ENCODE results near the gene EIF4E1B. TPM values are rescaled to one million over a fixed set of nuclear protein-coding genes. Genes with fewer than 3 reads are reported as not detected.
"Not testable (repeated sequence)": the region's sequence is repeated elsewhere in the genome, so short reads cannot be mapped to it uniquely, and the experiment has no call there.

The EIF4E1B gene
- total RNA-seq, 1 donor from 2014 or later = not detected

DNA sequence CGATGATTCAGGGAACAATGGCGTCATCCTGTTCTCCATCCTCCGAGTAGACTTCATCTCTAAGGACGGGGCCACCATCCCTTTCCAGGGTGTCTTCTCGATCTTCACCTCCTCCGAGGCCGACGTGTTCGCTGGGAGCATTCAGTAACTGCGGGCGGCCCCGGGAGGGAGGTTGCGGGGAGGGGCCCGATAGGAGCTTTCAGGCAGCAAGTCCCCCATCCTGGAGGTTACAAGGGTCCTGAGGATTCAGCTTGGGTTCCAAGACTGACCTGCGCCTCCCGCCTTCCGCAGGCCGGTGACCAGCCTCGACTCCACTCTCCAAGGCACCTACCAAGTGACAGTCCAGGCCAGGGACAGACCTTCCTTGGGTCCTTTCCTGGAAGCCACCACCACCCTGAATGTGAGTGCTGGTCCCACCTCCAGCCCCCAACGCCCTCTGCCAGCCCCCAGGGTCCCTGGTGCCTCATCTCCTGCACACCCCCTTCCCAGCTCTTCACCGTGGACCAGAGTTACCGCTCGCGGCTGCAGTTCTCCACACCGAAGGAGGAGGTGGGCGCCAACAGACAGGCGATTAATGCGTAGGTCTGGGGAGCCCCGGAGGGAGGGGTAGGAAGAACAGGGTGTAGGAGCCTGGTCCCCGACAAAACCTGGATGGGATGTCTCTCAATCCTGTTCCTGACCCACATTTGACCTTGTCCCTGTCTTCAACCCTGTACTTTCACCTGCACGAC is 41.3 kb upstream of the EIF4E1B start:
- Histone ChIP-seq H3K4me3 (no peak overlapping the region), H3K36me3 (no peaks in the 10 kb centered on the region), H3K9me3 (peaks cover 10% of the 10 kb centered on the region), H3K27me3 (no peaks in the 10 kb centered on the region), H3K27ac (no peak overlapping the region), H3K4me1 (no peaks in the 10 kb centered on the region)
- ATAC-seq (no peak), DNase-seq (no peak)
- no peak for TF ChIP-seq CTCF (IDR thresholded peaks at IDR 0.05)
- intact Hi-C loops (cut with DNase I) = no loop called here

- ATAC-seq = no peak
- TF ChIP-seq CTCF (IDR thresholded peaks at IDR 0.05) = no peak
Measured at GRCh38 chr5:176590035-176590717, 40.3 kb upstream of the EIF4E1B start.

DNA sequence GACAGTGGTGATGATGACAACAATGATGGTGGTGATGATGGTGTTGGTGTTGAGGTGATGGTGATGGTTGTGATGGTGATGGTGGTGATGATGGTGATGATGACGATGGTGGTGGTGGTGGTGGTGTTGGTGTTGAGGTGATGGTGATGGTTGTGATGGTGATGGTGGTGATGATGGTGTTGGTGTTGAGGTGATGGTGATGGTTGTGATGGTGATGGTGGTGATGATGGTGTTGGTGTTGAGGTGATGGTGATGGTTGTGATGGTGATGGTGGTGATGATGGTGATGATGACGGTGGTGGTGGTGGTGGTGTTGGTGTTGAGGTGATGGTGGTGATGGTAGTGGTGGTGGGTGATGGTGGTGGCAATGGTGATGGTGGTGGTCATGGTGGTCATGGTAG is 38.8 kb upstream of the EIF4E1B start:
- H3K36me3 ChIP-seq; DNase-seq; H3K4me1 ChIP-seq; intact Hi-C loops (cut with DNase I); H3K4me3 ChIP-seq; H3K27ac ChIP-seq; H3K9me3 ChIP-seq; ATAC-seq: not testable (repeated sequence)
- peaks cover 10% of the 10 kb centered on the region for H3K27me3 ChIP-seq

More at GRCh38 chr5:176590035-176590717, 40.3 kb upstream of the EIF4E1B start:
- no peaks in the 10 kb centered on the region for H3K4me1 ChIP-seq
- H3K36me3 ChIP-seq = no peaks in the 10 kb centered on the region
- no peak overlapping the region for H3K27ac ChIP-seq
- intact Hi-C loops (cut with DNase I) = no loop called here
- H3K9me3 ChIP-seq = peaks cover 3% of the 10 kb centered on the region
- no peaks in the 10 kb centered on the region for H3K27me3 ChIP-seq
- no peak overlapping the region for H3K4me3 ChIP-seq
- no peak for DNase-seq

- no peak overlapping the region for H3K27ac ChIP-seq
- ATAC-seq = no peak
- no peaks in the 10 kb centered on the region for H3K4me1 ChIP-seq
- H3K4me3 ChIP-seq = no peak overlapping the region
- no peak for TF ChIP-seq CTCF (IDR thresholded peaks at IDR 0.05)
- no peak for DNase-seq
- peaks cover 13% of the 10 kb centered on the region for H3K27me3 ChIP-seq
- intact Hi-C loops (cut with DNase I) = no loop called here
- no peaks in the 10 kb centered on the region for H3K9me3 ChIP-seq
- H3K36me3 ChIP-seq = no peaks in the 10 kb centered on the region
Measured at GRCh38 chr5:176592573-176592972, 37.9 kb upstream of the EIF4E1B start.

GRCh38 chr5:176593273-176593869 is 37.1 kb upstream of the EIF4E1B start:
- H3K27me3 ChIP-seq = peaks cover 20% of the 10 kb centered on the region
- H3K4me1 ChIP-seq = no peaks in the 10 kb centered on the region
- DNase-seq (no peak), ATAC-seq (no peak)
- TF ChIP-seq CTCF (IDR thresholded peaks at IDR 0.05) = no peak
- intact Hi-C loops (cut with DNase I) = no loop called here
- no peak overlapping the region for H3K27ac ChIP-seq
- no peaks in the 10 kb centered on the region for H3K9me3 ChIP-seq
- no peak overlapping the region for H3K4me3 ChIP-seq
- H3K36me3 ChIP-seq = no peaks in the 10 kb centered on the region

DNA sequence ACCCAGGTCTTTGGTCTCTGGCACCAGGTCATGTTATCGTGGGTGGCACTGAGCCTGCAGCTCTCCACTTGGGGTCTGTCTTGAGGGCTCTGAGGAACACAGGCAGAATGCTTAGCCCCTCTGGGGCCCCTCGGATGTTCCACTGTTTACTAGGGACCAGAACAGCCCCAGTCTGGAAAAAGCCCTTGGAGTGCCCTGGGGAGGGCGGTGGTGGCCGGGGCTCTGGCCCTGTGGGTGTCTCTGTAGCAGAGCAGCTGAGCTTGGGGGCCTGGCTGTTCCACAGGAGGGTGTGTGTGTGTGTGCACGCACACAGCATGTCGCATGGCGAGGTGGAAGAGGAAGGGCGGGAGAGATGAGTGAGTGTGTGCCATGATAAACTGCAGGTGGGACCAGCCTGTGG is 35.9 kb upstream of the EIF4E1B start:
- intact Hi-C loops (cut with DNase I) = no loop called here
- no peak for DNase-seq
- Histone ChIP-seq H3K9me3 (no peaks in the 10 kb centered on the region), H3K4me1 (no peaks in the 10 kb centered on the region), H3K27me3 (peaks cover 24% of the 10 kb centered on the region), H3K27ac (no peak overlapping the region), H3K4me3 (no peak overlapping the region), H3K36me3 (no peaks in the 10 kb centered on the region)
- ATAC-seq = no peak
- no peak for TF ChIP-seq CTCF (IDR thresholded peaks at IDR 0.05)

Measured in upper lobe of right lung (tissue), 1 donor.